Rectal smooth muscle tissue (tissue), 1 donor: Measurements from ENCODE around the gene TMX2.

Experiments used
- H3K27ac ChIP-seq: one replicate; pipeline ENCODE4 v1.7.0; 2013; ENCODE audit warnings: low read depth, low read length, inconsistent platforms
- H3K27me3 ChIP-seq: one replicate; pipeline ENCODE4 v1.7.0; 2013; ENCODE audit warnings: low read length; ENCODE audit not compliant: control insufficient read depth, insufficient read depth
- H3K36me3 ChIP-seq: one replicate; pipeline ENCODE4 v1.7.0; 2013; ENCODE audit warnings: low read length; ENCODE audit not compliant: control insufficient read depth, insufficient read depth
- H3K4me1 ChIP-seq: one replicate; pipeline ENCODE4 v1.7.0; 2013; ENCODE audit warnings: low read length; ENCODE audit not compliant: control insufficient read depth, insufficient read depth
- H3K4me3 ChIP-seq: one replicate; pipeline ENCODE4 v1.7.0; 2013; ENCODE audit warnings: low read length
- H3K9ac ChIP-seq: one replicate; pipeline ENCODE4 v1.7.0; 2013; ENCODE audit warnings: low read length

TMX2 gene, protein sequence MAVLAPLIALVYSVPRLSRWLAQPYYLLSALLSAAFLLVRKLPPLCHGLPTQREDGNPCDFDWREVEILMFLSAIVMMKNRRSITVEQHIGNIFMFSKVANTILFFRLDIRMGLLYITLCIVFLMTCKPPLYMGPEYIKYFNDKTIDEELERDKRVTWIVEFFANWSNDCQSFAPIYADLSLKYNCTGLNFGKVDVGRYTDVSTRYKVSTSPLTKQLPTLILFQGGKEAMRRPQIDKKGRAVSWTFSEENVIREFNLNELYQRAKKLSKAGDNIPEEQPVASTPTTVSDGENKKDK

DNA sequence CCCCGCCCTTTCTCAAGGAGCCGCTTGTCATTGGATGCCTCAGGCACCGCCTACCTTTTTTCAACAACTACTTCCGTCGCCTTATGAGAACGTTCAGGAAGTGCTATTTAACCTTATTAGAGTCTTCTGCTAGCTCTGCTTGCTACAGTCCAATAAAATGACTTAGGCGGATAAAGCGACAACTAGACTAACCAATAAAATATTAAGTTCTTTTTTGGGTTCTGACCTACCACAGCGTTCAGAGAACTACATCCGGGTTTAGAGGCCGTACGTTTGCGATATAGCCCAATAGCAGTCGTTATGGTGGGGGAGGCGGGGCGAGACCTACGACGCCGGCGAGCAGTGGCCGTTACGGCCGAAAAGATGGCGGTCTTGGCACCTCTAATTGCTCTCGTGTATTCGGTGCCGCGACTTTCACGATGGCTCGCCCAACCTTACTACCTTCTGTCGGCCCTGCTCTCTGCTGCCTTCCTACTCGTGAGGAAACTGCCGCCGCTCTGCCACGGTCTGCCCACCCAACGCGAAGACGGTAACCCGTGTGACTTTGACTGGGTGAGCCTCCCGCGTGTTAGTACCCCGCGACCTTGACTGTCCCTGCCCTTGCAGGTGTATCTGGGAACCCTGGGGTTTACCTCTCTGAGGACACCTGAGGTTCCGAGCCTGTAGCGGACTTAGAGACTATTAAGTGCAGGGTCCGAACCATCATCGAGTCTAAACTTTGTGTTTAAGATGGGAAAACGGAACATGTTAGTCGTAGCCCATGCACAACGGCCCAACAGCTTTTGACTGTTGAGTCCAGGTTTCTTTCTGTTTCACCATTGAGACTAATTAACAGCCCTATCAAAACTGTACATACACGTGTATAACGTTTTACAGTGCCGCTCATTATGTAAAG lies at the start of gene TMX2:
Gene TMX2 (plus strand): TSS at position 338 of the 895 bp plus-strand sequence. CDS start 26 bp downstream, at position 364.
- no peaks in the 10 kb centered on the region for H3K27me3 ChIP-seq
- peak within 1 kb of the TSS; percentile 93 for H3K4me3 ChIP-seq
- peaks cover 18% of the 10 kb centered on the region for H3K4me1 ChIP-seq
- H3K9ac ChIP-seq = peak within 1 kb of the TSS; percentile 77
- H3K27ac ChIP-seq = peak within 1 kb of the TSS; percentile 86
- H3K36me3 ChIP-seq = no peaks in the 10 kb centered on the region

DNA sequence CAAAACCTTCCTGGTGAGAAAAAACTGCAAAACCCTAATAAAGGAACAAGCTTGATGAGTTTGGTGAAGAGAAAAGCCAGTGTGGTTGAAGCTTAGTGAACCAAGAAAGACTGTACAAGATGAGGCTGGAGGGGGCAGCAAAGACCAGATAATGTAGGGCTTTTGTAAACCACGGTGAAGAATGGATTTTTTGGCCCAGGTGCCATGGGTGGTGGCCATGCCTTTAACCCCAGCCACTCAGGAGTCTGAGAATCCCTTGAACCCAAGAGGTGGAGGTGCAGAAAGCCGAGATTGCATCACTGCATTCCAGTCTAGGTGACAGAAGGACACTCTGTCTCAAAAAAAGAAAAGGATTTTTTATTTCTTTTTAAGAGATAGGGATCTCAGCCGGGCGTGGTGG lies 49.5 kb upstream of the TMX2 start:
- Histone ChIP-seq H3K27me3 (no peaks in the 10 kb centered on the region), H3K9ac (no peak overlapping the region), H3K27ac (no peak overlapping the region), H3K36me3 (peaks cover 8% of the 10 kb centered on the region), H3K4me1 (peaks cover 5% of the 10 kb centered on the region), H3K4me3 (no peak overlapping the region)

DNA sequence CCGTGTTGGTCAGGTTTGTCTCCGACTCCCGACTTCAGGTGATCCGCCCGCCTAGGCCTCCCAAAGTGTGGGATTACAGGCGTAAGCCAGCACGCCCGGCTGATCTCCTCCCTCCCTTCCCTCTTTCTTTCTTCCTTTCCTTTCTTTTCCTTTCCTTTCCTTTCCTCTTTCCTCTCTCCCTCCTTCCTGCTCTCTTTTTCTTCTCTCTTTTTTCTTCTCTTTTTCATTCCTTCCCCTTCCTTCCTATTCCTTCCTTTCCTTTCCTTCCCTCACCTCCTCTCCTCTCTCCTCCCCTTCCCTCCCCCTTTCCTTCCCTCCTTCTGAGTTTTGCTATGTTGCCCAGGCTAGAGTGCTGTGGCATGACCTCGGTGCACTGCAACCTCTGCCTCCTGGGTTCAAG lies 48.4 kb upstream of the TMX2 start:
- Histone ChIP-seq H3K9ac (no peak overlapping the region), H3K27me3 (no peaks in the 10 kb centered on the region), H3K27ac (no peak overlapping the region), H3K4me1 (peaks cover 6% of the 10 kb centered on the region), H3K4me3 (no peak overlapping the region), H3K36me3 (peaks cover 8% of the 10 kb centered on the region)

DNA sequence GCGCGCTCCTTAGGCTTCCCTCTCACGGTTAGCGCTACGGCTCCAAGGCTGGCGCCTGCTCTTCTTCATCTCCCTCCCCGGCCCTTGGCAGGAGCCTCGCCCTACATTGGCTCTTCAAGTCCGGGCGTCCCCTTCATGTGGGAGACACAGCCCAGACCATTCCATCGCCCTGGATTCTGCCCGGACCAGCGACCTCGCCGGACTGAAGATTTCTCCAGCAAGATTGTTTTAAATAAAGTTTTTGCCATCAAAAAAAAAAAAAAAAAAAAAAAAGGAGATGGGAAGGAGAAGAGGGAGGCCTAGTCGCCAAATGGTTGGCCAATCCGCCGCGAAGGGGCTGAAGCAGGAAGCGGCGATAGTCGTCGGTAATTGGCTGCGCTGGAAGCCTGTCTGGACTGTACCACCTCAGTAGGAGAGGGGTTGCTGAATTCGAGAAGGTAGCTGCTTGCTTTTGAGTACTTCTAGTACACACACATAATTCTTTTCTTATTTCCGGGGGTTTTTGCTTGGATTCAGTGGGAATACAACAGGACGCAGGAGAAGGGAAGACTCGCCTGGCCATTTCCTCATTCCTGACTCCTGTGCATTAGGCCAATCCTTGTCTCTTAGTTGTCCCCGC lies 45.2 kb upstream of the TMX2 start:
- H3K27ac ChIP-seq = peak overlapping the region; percentile 98
- H3K9ac ChIP-seq = peak overlapping the region; percentile 95
- H3K27me3 ChIP-seq = no peaks in the 10 kb centered on the region
- H3K4me3 ChIP-seq = peak overlapping the region; percentile 93
- peaks cover 9% of the 10 kb centered on the region for H3K4me1 ChIP-seq
- H3K36me3 ChIP-seq = peaks cover under 1% of the 10 kb centered on the region

DNA sequence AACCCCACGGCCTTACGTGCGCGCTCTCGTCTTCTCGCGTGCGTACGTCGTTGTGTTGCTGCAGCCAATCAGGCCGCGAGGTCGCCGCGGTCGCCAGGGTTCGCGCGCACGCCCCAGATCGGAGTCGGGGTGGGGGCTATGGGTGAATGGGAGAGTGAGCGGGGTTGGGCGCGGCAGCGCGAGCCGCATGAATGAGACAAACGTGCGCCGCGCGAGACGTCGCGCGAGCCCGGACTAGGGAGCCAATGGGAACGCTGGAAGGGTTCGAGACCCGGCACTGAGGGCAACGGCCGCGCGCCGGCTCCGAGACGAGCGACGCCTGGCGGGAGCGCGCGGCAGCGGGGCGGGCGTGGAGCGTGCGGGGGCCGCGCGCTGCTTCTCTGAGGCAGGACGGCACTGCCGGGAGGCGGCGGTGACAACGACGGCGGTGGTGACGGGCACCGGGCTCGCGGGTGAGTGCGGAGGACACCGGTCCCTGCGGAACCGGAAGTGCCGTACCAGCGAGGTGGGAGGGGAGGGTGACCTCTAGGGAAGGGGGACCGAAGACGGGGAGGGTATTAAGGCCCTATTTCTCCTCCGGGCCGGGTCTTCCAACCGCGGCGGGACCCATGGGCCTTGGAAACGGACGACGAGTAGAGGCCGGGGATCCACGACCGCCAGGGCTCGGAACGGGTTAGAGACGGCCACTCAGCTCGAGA lies 44.5 kb upstream of the TMX2 start, which contains the start of gene ZDHHC5:
Gene ZDHHC5 (plus strand): TSS at position 379 of the 698 bp plus-strand sequence. CDS start 4,977 bp downstream, outside the sequence.
- peak within 1 kb of the TSS; percentile 94 for H3K4me3 ChIP-seq
- no peaks in the 10 kb centered on the region for H3K27me3 ChIP-seq
- H3K9ac ChIP-seq = peak within 1 kb of the TSS; percentile 95
- H3K36me3 ChIP-seq = peaks cover 5% of the 10 kb centered on the region
- peak within 1 kb of the TSS; percentile 98 for H3K27ac ChIP-seq
- H3K4me1 ChIP-seq = peaks cover 9% of the 10 kb centered on the region

DNA sequence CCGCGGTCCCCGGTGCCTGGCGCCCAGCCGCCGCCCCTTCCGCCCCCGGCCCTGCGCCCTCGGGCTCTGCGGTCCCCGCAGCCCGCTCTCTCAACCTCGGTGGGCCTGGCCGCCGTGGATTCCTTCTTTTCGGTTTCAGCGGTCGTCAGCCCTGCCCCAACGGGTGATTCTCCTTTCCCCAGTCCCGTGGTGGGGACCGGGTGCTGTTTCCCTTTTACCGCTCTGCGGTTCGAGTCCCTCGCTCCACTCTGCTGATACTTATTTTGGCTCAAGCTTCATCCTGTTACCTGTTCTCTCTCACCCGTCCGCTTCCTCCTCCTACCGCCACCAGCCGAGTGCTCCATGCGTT lies 44.0 kb upstream of the TMX2 start:
- Histone ChIP-seq H3K27ac (peak overlapping the region; percentile 98), H3K36me3 (peaks cover 10% of the 10 kb centered on the region), H3K4me1 (peaks cover 9% of the 10 kb centered on the region)

DNA sequence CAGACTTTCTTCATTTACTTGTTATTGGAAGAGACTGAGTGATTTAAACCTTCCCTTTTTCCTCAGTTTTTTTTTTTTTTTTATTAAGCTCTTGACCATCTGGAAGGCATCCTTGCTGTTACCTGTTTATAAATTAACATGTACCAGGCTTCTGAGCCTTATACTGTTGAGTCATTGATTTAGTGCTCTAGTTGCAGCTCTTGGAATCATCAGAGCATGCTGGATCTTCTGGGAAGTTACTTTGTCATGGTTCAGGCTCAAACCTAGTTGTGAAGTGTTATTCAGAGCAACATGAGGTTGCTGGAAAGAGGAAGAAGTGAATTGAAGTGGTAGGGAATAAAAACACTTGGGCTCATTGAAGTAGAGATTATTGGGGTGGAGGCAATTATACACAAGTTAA lies 38.1 kb upstream of the TMX2 start:
- H3K27me3 ChIP-seq = no peaks in the 10 kb centered on the region
- H3K9ac ChIP-seq = no peak overlapping the region
- peaks cover under 1% of the 10 kb centered on the region for H3K4me1 ChIP-seq
- H3K27ac ChIP-seq = no peak overlapping the region
- peaks cover 12% of the 10 kb centered on the region for H3K36me3 ChIP-seq
- no peak overlapping the region for H3K4me3 ChIP-seq

More for the DNA sequence above, 44.0 kb upstream of the TMX2 start:
- Histone ChIP-seq H3K4me3 (peak overlapping the region; percentile 94), H3K9ac (peak overlapping the region; percentile 92), H3K27me3 (no peaks in the 10 kb centered on the region)

DNA sequence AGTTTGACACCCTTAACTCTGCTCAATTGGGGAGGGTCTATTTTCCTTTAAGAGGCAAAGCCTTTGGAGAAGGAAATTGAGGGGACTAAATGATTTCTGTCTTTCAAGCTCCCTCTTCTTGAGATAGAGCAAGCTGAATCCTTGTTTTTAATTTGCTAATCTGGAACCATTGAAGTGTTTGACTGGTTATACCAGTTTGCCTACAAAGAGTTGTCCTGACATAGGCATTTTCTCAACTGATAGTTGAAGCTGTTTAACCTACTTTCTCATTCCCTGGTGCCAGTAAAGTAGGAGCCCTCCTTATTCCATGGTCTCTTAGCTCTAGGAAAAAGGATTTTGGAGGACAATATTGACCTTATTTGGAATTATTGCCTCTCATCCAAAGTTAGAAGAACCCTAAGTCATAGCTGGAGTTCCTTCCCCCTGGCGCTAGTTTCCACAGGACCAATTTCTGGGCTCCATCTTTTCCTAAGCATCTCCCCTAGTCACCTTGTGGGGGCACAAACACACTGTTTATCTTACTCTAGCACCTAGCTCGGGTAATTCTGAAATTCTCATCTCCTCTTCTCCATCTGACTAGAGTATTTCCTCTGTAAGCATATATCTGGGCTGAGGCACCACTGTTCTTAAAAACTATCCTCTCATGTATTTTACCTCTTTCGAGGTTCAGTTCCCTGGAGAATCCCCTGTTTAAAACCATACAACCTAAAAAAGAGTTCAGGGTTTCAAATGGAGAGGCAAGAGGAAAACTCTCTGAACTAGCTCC lies 37.0 kb upstream of the TMX2 start:
- H3K27ac ChIP-seq = no peak overlapping the region
- no peaks in the 10 kb centered on the region for H3K4me1 ChIP-seq
- no peak overlapping the region for H3K4me3 ChIP-seq
- H3K36me3 ChIP-seq = peaks cover 12% of the 10 kb centered on the region
- no peak overlapping the region for H3K9ac ChIP-seq
- no peaks in the 10 kb centered on the region for H3K27me3 ChIP-seq

DNA sequence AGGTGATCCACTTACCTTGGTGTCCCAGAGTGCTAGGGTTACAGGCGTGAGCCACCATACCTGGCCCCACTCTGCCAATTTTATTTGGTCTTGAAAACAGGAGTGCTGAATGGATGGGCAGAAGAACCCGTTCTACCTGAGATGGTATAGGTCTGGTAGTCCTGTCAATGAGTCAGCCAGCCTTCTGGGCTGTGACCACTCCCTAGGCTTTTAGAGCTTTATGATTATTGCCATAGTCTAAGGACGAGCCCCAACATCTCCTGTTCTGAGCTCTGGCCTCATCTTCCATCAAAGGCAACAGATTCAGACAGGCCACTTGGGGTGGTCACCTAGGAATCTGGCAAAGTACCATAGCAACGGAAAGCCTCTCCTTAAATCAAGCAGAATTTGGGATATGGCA lies 33.0 kb upstream of the TMX2 start:
- Histone ChIP-seq H3K4me1 (no peaks in the 10 kb centered on the region), H3K36me3 (peaks cover 10% of the 10 kb centered on the region), H3K9ac (no peak overlapping the region), H3K27ac (no peak overlapping the region), H3K27me3 (no peaks in the 10 kb centered on the region), H3K4me3 (no peak overlapping the region)

DNA sequence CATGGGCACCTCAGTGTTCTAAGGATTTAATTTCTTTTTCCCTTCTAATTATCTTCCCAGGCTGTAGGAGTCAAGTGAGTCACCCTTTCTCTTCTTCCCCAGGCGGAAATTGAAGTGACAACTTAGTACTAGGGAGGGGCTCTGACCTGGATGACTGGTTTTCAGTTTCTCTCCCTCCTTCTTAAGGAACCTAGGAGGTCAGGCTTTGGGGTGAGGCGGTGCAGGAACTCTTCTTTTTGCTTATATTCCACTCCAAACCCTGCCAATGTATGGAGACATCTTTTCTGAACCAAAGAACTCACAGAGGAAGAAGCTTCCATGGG lies 31.9 kb upstream of the TMX2 start:
- H3K36me3 ChIP-seq = peaks cover 12% of the 10 kb centered on the region
- H3K27ac ChIP-seq = no peak overlapping the region
- no peaks in the 10 kb centered on the region for H3K27me3 ChIP-seq
- H3K4me1 ChIP-seq = no peaks in the 10 kb centered on the region
- no peak overlapping the region for H3K4me3 ChIP-seq
- no peak overlapping the region for H3K9ac ChIP-seq

DNA sequence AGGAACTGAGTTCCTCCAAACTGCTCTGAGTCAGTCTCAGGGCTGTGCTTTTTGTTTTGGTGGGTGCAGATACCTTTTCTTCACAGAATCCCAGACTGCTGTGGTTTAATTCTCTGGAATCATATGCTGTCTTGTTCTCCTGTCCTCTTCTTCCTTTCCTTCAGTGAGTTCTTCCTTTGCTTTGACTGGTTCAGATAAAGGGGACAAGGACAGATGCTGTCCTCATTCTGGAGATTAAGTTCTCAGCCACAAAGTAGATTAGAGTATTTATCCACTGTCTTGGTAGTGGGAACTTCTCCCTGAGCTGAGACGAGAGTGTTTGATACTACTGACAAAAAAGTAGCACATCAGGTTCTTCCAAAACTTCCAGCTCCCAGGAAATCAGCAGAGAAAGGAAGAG lies 31.2 kb upstream of the TMX2 start:
- Histone ChIP-seq H3K27me3 (no peaks in the 10 kb centered on the region), H3K9ac (no peak overlapping the region), H3K4me1 (no peaks in the 10 kb centered on the region), H3K36me3 (peaks cover 12% of the 10 kb centered on the region), H3K27ac (no peak overlapping the region), H3K4me3 (no peak overlapping the region)
